Measurements from ENCODE around the gene ZNF711. TPM values are rescaled to one million over a fixed set of nuclear protein-coding genes. Genes with fewer than 3 reads are reported as not detected.
"Not testable (repeated sequence)": the region's sequence is repeated elsewhere in the genome, so short reads cannot be mapped to it uniquely, and the experiment has no call there.

ZNF711 gene
- 1 to 10 TPM; 2.1 to 2.3 TPM for total RNA-seq
- 1 to 10 TPM; 3.0 to 3.1 (median 3.1) TPM for polyA plus RNA-seq
- 4.1 to 19.7 (median 8.9) reads per million in 6 experiments for total RNA-seq

DNA sequence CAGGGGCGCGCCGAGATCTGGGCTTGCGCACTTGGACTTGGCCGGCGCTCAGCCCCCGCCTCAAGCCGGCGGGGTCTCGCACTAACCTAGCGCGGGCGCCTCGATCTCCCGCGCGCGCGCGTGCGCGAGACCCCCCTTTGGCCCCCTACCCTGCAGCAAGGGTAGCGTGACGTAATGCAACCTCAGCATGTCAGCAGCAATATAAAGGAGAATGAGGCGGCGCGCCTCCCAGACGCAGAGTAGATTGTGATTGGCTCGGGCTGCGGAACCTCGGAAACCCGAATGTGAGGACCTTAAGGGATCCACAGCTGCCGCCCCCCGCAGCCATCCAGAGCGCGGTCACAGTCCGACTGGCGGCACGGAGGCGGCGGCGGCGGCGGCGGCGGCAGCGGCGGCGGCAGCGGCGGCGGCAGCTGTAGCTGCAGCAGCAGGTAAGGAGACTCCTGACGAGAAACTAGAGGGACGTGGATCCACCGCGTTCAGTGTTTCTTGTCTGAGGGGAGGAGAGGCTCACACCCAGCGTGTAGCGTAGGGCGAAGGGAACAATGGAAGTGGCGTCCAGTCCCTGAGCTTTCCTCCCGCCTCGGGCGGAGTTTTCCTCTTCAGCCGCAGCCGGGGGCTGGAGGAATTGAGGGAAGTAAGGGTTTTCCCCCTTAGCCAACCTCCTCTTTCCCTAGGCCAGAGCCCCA is at the start of gene ZNF711, which contains the start of gene SATL1:
Gene ZNF711 (plus strand): TSS at position 231 of the 689 bp plus-strand sequence. CDS start 3,582 bp downstream, outside the sequence.
Gene SATL1 (minus strand): TSS at position 19 of the 689 bp plus-strand sequence. CDS start 134,811 bp downstream, outside the sequence.
- Mint-ChIP-seq H3K4me1 (peaks cover 6 to 19% (median 14%) of the 10 kb centered on the region in 4 donors), H3K27me3 (peaks cover 0 to 4% (median under 1%) of the 10 kb centered on the region in 5 donors), H3K4me3 (peak within 1 kb of the TSS; percentile 89 to 98 (median 95)), H3K27ac (peak within 1 kb of the TSS; percentile 62 to 95 (median 92)), H3K9me3 (peaks cover 0 to 3% (median 0%) of the 10 kb centered on the region in 9 donors), H3K36me3 (peaks cover 0 to 5% (median 2%) of the 10 kb centered on the region in 3 donors)
- ATAC-seq (peak; percentile 77 to 82), DNase-seq (peak; percentile 3 to 65 (median 28))
- POLR2A ChIA-PET, result interaction anchor here (0.7 kb wide), 1 partner anchor 8 kb away, joined by 4 read pairs; no protein-coding TSS in a partner anchor

DNA sequence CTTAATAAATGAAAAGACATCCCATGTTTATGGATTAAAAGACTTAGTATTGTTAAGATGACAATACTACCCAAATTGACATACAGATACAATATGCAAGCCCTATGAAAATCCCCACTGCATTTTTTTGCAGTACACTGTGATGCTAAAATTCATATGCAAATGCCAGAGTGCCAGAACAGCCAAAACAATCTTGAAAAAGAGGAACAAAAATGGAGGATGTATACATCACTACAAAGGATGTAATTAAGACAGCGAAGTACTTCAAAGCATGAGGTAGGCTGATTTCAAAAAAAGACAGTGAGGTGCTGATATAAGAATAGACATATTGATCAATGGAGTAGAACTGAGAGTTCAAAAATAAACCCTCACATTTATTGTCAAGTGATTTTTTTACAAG is 47.5 kb upstream of the ZNF711 start:
- H3K27me3 Mint-ChIP-seq, result peaks cover 0 to 14% (median 2%) of the 10 kb centered on the region in 5 donors
- H3K36me3 Mint-ChIP-seq, result peaks cover 0 to 5% (median 0%) of the 10 kb centered on the region in 3 donors
- H3K27ac Mint-ChIP-seq, result no peak overlapping the region
- ATAC-seq, result no peak
- POLR2A ChIA-PET, result no interaction called here
- H3K4me3 Mint-ChIP-seq, result no peak overlapping the region
- no peaks in the 10 kb centered on the region for H3K4me1 Mint-ChIP-seq
- peaks cover 0 to 12% (median 3%) of the 10 kb centered on the region in 9 donors for H3K9me3 Mint-ChIP-seq
- no peak for DNase-seq

DNA sequence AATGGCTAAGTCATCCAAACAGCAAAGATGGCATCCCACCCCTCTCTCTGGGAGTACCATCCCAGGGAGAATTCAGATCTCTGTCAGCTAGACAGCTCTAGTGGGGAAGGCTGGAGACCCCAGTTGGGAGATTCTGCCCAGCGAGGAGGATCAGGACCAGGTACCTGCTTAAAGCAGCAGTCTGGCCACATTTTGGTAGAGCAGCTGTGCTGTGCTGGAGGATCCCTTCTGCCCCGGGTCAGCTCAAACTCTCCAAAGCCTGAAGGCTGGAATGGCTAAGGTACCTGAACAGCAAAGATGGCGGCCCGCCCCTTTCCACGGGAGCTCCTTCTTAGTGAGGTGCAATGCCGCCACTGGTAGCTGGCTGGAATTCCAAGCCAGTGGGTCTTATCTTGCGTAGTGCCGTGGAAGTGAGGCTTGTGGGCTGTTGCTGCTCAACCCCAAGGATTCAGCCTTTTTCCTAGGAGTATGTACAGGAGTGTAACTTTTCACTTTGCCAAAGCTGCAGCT is 40.3 kb upstream of the ZNF711 start:
- no peak overlapping the region for H3K27ac Mint-ChIP-seq

DNA sequence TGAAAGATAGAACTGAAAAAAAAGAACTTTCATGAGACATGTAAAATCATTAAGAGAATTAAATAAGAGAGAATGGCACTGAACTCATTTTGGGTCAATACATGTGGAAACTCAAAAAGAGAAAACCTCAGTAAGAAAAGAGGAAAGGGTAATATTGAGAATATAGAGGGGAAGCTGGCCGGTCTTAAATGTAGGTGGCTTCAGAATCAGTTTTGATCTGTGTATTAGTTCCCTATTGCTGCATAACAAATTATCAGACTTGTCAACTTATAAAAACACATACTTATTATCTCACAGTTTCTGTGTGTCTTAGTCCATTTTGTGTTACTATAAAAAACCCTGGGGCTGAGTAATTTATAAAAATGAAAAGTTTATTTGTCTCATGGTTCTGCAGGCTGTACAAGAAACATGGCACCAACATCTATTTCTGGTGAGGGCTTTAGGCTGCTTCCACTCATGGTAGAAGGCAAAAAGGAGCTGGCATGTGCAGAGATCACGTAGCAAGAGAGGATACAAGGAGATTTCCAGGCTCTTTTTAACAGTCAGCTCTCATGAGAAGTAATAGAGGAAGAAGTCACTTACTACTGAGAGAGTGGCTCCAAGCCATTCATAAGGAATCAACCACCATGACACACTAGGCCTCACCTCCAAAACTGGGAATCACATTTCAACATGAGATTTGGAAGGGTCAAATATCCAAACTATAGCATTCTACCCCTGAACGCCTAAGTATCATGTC is 29.8 kb upstream of the ZNF711 start:
- Mint-ChIP-seq H3K27ac (no peak overlapping the region), H3K4me1 (no peaks in the 10 kb centered on the region), H3K9me3 (peaks cover 0 to 7% (median 0%) of the 10 kb centered on the region in 9 donors), H3K4me3 (no peak overlapping the region), H3K27me3 (peaks cover 0 to 6% (median 0%) of the 10 kb centered on the region in 5 donors), H3K36me3 (peaks cover 0 to 1% (median 0%) of the 10 kb centered on the region in 3 donors)
- no peak for DNase-seq
- no peak for ATAC-seq
- POLR2A ChIA-PET, result no interaction called here

More for the DNA sequence above, 40.3 kb upstream of the ZNF711 start:
- H3K9me3 Mint-ChIP-seq, result peaks cover 0 to 2% (median 0%) of the 10 kb centered on the region in 9 donors
- no peak for DNase-seq
- H3K4me1 Mint-ChIP-seq, result no peaks in the 10 kb centered on the region
- no peaks in the 10 kb centered on the region for H3K36me3 Mint-ChIP-seq
- POLR2A ChIA-PET, result no interaction called here
- ATAC-seq, result no peak
- H3K27me3 Mint-ChIP-seq, result no peaks in the 10 kb centered on the region
- H3K4me3 Mint-ChIP-seq, result no peak overlapping the region

DNA sequence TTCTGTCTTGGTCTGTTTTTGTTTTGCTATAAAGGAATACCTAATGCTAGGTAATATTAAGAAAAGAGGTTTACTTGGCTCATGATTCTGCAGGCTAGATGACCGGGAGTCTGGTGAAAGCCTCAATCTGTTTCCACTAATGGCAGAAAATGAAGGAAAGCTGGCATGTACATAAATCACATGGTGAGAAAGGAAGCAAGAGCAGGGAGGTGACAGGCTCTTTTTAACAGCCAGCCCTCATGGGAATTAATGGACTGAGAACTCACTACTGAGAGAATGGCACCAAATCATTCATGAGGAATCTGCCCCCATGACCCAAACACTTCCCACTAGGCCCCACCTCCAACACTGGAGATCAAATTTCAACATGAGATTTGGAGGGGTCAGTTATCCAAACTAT is 27.8 kb upstream of the ZNF711 start:
- ATAC-seq (no peak), DNase-seq (no peak)
- POLR2A ChIA-PET, result no interaction called here
- Mint-ChIP-seq H3K9me3 (no peaks in the 10 kb centered on the region), H3K36me3 (peaks cover 0 to 1% (median 0%) of the 10 kb centered on the region in 3 donors), H3K4me1 (peaks cover 0 to 1% (median 0%) of the 10 kb centered on the region in 4 donors), H3K27me3 (peaks cover 0 to 3% (median 0%) of the 10 kb centered on the region in 5 donors), H3K4me3 (no peak overlapping the region), H3K27ac (no peak overlapping the region)

DNA sequence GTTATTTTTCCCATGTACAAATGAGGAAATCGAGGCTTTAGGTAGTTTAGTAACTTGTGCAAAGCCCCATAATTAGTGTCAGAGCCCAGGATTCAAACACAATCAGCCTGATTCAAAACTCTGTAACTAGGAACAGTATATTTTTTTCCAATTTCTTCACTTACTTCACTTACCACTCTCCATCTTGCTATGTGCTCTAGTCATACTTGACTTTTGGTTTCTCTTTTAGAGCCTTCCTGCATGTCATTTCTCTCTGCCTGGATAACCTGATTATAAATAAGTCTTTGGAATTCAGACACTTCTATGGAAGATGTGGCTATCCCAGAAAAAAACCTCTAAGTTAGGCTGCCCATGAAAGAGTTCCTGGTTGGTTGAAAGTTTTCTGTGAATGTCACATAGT is 22.4 kb upstream of the ZNF711 start:
- H3K27me3 Mint-ChIP-seq, result peaks cover 0 to 7% (median 1%) of the 10 kb centered on the region in 5 donors
- H3K4me3 Mint-ChIP-seq, result peak overlapping the region in 2 of 10 donors; percentile 14 to 50
- POLR2A ChIA-PET, result no interaction called here
- DNase-seq (no peak), ATAC-seq (no peak)
- H3K9me3 Mint-ChIP-seq, result no peaks in the 10 kb centered on the region
- H3K4me1 Mint-ChIP-seq, result peaks cover 0 to 9% (median 5%) of the 10 kb centered on the region in 4 donors
- no peaks in the 10 kb centered on the region for H3K36me3 Mint-ChIP-seq
- H3K27ac Mint-ChIP-seq, result peak overlapping the region in 1 of 10 donors; percentile 2

DNA sequence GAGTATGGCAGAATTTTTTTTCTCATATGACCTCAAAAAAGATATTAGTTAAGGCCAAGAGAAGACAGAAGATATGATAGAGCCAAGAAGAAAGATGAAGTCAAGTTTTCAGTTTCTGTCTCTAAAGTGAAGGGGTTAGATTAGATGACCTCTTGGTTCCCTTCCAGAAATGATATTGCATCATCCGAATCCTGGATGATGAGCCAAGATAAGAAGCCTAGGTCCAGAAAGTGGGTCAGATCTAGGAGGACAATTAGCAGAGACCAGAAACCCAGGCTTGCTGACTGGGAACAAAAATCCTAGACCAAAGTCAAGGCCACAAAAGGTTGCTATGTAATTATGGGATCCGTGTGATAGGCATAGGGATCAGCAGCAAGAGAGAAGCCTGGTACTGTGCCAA is 20.4 kb upstream of the ZNF711 start:
- DNase-seq, result no peak
- Mint-ChIP-seq H3K4me1 (peaks cover 0 to 9% (median 5%) of the 10 kb centered on the region in 4 donors), H3K36me3 (no peaks in the 10 kb centered on the region), H3K4me3 (no peak overlapping the region), H3K27me3 (peaks cover 0 to 7% (median 1%) of the 10 kb centered on the region in 5 donors), H3K9me3 (no peaks in the 10 kb centered on the region), H3K27ac (no peak overlapping the region)
- POLR2A ChIA-PET, result no interaction called here
- ATAC-seq, result no peak

DNA sequence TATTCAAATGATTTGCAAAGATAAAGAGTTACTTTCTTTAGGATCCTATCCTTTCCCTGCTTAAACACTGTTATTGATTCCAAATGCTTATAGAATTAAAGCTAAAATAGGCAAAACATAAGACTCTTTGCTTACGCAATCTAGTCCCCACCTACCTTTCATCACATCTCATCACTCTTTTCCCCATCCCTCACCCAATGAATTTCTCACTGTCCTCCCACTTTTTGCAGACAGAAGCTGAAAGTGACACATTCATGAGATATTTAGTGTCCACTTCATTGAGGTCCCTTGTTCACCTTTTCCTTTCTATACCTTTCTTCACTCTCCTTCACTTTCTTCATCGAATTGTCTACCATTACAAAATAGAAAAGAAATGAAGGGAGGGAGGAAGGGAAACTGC is 636 bp upstream of the ZNF711 start:
- Mint-ChIP-seq H3K9me3 (peaks cover 0 to 3% (median 0%) of the 10 kb centered on the region in 9 donors), H3K4me1 (peaks cover 6 to 19% (median 14%) of the 10 kb centered on the region in 4 donors), H3K4me3 (peak overlapping the region; percentile 65 to 95 (median 80)), H3K36me3 (peaks cover 0 to 5% (median 0%) of the 10 kb centered on the region in 3 donors), H3K27ac (peak overlapping the region in 7 of 10 donors; percentile 22 to 86 (median 66)), H3K27me3 (peaks cover 0 to 4% (median 0%) of the 10 kb centered on the region in 5 donors)
- DNase-seq, result no peak
- POLR2A ChIA-PET, result no interaction called here
- ATAC-seq, result no peak

DNA sequence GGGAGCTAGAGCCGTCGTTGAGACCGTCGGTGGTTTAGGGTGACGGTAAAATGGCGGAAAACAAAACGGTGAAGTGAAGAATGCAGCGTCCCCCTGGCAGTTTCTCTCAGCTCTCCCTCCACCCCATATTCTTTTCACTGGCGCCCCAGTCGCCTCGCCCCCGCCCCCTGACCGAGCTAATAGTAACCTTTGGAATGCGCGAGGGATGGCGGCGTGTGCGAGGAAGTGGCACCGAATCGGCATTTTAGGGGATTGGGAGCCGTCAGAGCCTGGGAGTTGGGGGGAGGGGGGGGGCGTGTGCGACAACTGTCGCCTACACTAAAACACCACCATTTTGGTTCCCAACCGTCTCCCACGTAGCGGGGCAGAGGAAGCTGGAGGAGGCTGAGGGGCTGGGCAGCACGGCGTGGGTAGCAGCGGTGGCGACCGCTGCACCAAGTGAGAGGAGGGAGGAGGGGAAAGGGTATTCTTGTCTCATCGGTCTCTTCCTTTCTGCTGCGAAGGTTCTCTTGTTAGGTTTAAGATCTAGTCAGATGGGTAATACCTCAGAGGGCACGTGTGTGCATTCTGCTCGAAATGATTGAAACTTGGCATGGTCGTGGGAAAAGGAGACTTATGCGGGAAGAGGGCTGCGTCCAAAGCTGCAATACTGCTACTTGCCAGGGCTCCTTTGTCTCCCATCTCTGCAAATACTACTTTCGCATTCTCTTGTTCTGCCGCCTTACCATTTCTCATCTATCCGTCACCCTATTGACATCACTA is 840 bp downstream of the ZNF711 start:
- H3K4me3 Mint-ChIP-seq, result peak overlapping the region; percentile 89 to 98 (median 95)
- peaks cover 6 to 19% (median 14%) of the 10 kb centered on the region in 4 donors for H3K4me1 Mint-ChIP-seq
- ATAC-seq (peak; percentile 49 to 55), DNase-seq (peak in 6 of 10 donors; percentile 1 to 29 (median 12))
- H3K9me3 Mint-ChIP-seq, result peaks cover 0 to 3% (median 0%) of the 10 kb centered on the region in 9 donors
- peaks cover 0 to 4% (median 1%) of the 10 kb centered on the region in 5 donors for H3K27me3 Mint-ChIP-seq
- peaks cover 0 to 5% (median 2%) of the 10 kb centered on the region in 3 donors for H3K36me3 Mint-ChIP-seq
- peak overlapping the region; percentile 62 to 95 (median 92) for H3K27ac Mint-ChIP-seq
- POLR2A ChIA-PET, result interaction anchor here (0.7 kb wide), 1 partner anchor 9 kb away, joined by 4 read pairs; no protein-coding TSS in a partner anchor

DNA sequence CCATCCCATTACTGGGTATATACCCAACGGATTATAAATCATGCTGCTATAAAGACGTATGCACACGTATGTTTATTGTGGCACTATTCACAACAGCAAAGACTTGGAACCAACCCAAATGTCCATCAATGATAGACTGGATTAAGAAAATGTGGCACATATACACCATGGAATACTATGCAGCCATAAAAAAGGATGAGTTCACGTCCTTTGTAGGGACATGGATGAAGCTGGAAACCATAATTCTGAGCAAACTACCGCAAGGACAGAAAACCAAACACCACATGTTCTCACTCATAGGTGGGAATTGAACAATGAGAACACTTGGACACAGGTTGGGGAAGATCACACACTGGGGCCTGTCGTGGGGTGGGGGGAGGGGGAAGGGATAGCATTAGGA is 41.5 kb downstream of the ZNF711 start:
- H3K27me3 Mint-ChIP-seq, POLR2A ChIA-PET, H3K4me1 Mint-ChIP-seq, H3K4me3 Mint-ChIP-seq, DNase-seq, H3K27ac Mint-ChIP-seq, H3K36me3 Mint-ChIP-seq, ATAC-seq: not testable (repeated sequence)
- H3K9me3 Mint-ChIP-seq, result peaks cover 0 to 27% (median 9%) of the 10 kb centered on the region in 9 donors

DNA sequence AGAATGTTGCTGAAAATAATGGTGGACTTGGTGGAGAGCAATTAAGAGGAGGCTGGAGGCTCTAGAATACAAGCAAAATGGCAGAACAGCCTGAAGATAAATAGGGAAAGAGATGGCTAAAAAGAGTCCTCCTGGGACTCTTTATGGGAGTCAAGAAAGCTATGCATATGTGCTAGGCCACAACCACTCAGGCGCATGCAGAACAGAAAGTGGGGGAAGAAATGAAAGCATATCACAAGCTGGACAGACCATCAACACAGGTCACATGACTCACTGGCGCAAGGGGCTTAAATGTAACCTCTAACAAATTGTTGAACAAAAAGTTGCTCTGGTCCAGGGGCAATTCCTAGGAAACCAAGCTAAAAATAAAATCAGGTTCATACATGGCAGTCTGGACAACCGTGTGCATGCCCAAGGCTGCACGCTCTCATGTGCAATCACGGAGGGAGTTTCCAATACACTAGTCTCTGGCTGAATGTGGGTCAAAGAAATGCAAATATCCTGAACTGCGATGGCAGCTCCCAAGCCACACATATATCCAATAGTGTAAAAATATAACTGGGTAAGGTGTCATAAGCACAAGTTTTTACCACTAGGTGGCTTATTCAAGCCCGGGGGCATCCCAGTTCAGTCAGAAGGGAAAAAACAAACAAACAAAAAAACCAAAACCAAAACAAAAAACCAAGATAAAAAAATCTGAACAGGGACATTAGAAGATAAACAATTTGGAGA is 45.4 kb downstream of the ZNF711 start:
- H3K4me3 Mint-ChIP-seq, result no peak overlapping the region
- POLR2A ChIA-PET, result no interaction called here

More for the DNA sequence above, 45.4 kb downstream of the ZNF711 start:
- DNase-seq, result no peak
- H3K27ac Mint-ChIP-seq, result no peak overlapping the region
- H3K9me3 Mint-ChIP-seq, result peaks cover 2 to 49% (median 9%) of the 10 kb centered on the region in 9 donors
- H3K4me1 Mint-ChIP-seq, result no peaks in the 10 kb centered on the region
- H3K27me3 Mint-ChIP-seq, result no peaks in the 10 kb centered on the region
- ATAC-seq, result no peak
- peaks cover 0 to 9% (median 0%) of the 10 kb centered on the region in 3 donors for H3K36me3 Mint-ChIP-seq

Data from naive thymus-derived CD8-positive, alpha-beta T cell (primary cell).